Endothelial cell of umbilical vein (primary cell): ENCODE data around the gene GABBR2.

Source experiments
- FOS ChIP-seq: IDR thresholded peaks from 2 replicates; pipeline ENCODE4 v1.6.1; 2011; ENCODE audit warnings: mild to moderate bottlenecking, low read length, moderate library complexity, borderline replicate concordance; ENCODE audit not compliant: insufficient read depth
- POLR2A ChIP-seq: IDR thresholded peaks from 2 replicates; pipeline ENCODE4 v1.6.1; 2012; ENCODE audit warnings: low read depth, mild to moderate bottlenecking, control low read depth, low read length
- POLR2AphosphoS5 ChIP-seq: IDR thresholded peaks from 2 replicates; pipeline ENCODE4 v1.6.1; 2012; ENCODE audit warnings: low read depth, mild to moderate bottlenecking, control low read depth, low read length, moderate library complexity; ENCODE audit not compliant: insufficient read depth
- TF ChIP-seq, protein P1 (sequence below), 2 donors: IDR thresholded peaks; 1 replicate in 1 of 2; 2 replicates in 1 of 2; pipeline ENCODE4 v1.5.1; 2011; ENCODE audit warnings: low read length in 2 of 2, mild to moderate bottlenecking in 2 of 2, moderate library complexity in 2 of 2, control low read depth in 1 of 2, inconsistent platforms in 1 of 2, low read depth in 1 of 2; ENCODE audit not compliant: insufficient read depth in 1 of 2; ENCODE audit errors: extremely low read depth in 1 of 2

GRCh38 chr9:98457726-98458370, 250.9 kb downstream of the GABBR2 start:
- TF ChIP-seq POLR2AphosphoS5 (no peak), POLR2A (no peak), FOS (no peak)
- TF ChIP-seq, protein P1, sequence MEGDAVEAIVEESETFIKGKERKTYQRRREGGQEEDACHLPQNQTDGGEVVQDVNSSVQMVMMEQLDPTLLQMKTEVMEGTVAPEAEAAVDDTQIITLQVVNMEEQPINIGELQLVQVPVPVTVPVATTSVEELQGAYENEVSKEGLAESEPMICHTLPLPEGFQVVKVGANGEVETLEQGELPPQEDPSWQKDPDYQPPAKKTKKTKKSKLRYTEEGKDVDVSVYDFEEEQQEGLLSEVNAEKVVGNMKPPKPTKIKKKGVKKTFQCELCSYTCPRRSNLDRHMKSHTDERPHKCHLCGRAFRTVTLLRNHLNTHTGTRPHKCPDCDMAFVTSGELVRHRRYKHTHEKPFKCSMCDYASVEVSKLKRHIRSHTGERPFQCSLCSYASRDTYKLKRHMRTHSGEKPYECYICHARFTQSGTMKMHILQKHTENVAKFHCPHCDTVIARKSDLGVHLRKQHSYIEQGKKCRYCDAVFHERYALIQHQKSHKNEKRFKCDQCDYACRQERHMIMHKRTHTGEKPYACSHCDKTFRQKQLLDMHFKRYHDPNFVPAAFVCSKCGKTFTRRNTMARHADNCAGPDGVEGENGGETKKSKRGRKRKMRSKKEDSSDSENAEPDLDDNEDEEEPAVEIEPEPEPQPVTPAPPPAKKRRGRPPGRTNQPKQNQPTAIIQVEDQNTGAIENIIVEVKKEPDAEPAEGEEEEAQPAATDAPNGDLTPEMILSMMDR (IDR thresholded peaks at IDR 0.05; ENCODE audit: extremely low read depth in 1 of 2, insufficient read depth in 1 of 2, low read depth in 1 of 2, low read length in 2 of 2): no peak
